ENCODE measurements around the gene LRIG2.
A peak's percentile ranks its signal among the peaks of the same experiment; 100 is the strongest.

Gene LRIG2

DNA sequence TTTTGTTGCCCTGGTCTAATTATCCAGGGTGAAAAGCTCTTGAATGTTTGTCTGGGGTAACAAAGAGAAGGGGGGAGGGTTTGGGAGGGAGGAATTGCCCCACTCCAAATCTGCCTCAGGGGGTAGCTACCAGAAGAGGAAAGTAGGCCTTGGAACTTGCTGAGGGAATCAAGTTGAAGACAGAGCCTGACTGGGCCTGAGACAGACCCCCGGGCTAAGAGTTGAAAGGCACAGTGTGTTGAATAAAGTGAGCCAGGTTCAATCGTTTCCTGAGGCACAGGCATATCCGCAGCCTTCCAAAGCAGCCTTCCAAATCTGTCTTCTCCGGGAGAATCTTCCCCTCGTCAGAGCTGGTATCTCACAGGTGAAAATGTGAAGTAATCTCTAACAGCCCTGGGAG lies 96.6 kb downstream of the LRIG2 start:
- peak; percentile 83 for DNase-seq

DNA sequence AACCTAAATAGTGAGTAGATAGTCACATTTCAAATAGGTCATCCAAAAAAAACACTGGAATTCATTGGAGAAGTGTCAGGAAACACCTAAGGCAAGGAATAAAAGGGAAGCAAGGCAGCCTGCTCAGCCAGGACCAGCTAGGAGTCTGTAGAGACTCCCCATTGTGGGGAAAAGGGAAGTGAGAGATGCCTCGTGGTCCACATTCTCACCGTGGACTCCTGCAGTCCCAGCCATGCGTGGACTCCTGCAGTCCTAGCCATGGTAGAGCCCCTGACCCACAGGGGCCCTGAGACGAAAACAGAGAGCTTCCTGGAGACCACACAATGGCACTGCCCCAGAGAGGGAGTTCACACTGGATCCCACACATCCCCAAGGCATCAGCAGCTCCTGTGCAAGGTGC lies 97.5 kb downstream of the LRIG2 start:
- no peak for DNase-seq

DNA sequence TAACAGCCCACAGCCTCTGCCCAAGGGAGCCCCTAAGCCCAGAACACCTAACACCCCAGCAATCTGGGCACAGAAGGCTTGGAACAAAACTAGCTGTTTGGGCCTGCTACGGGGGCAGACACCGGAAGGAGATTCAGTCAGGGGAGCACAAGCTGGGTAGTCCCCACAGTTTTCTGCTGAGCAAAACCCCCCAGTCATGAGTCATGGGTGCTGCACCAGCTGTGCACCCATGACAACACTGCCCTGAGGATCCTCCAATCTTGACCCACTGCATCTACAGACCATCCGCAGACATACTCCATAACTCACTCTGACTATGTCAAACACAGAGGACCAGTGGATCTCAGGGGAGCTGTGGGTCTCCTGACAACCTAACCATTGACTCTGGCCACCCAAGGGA lies 105.1 kb downstream of the LRIG2 start:
- DNase-seq = no peak

DNA sequence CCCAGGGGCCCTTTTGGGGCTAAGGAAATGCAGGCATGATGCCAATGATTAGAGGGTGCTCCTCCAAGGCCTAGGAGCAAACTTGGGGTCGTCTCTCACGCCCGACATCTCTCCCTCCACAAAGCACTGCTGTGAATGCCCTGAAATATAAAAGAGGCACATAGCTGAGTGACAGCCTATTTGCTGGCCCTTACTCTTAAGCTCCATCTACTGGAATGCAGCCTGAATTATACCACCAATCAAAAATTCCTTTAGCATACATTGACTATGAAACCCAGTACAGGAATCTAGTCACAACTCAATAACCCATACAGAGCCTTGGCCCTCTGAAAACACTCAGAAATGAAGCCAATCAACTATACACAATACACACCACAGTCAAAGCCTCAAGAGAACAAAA lies 105.5 kb downstream of the LRIG2 start:
- no peak for DNase-seq

All from islet precursor cell (in vitro differentiated cells).